HS-27A (cell line): Measurements from ENCODE around the gene KLHL33.
A peak's percentile ranks its signal among the peaks of the same experiment; 100 is the strongest.
"Not testable (repeated sequence)": the region's sequence is repeated elsewhere in the genome, so short reads cannot be mapped to it uniquely, and the experiment has no call there.

Experiments used
- DNase-seq: peaks from one replicate; pipeline ENCODE4 v3.0.0-alpha.2; 2012; ENCODE audit warnings: low read depth, missing footprints

The KLHL33 gene

GRCh38 chr14:20454516-20455354 is 18.8 kb upstream of the KLHL33 start, which contains the start of the genes APEX1 and OSGEP:
Gene APEX1, plus strand, starts transcription at chr14:20455226. Its CDS starts 420 bp downstream, at chr14:20455646.
Gene OSGEP, minus strand, starts transcription at chr14:20454812. Its CDS starts 129 bp downstream, at chr14:20454683.
- peak; percentile 99 for DNase-seq

GRCh38 chr14:20452831-20453230 is 16.9 kb upstream of the KLHL33 start:
- not testable (repeated sequence) for DNase-seq

GRCh38 chr14:20446889-20447288 is 10.9 kb upstream of the KLHL33 start:
- no peak for DNase-seq

- not testable (repeated sequence) for DNase-seq
Observed at GRCh38 chr14:20443650-20444049, 7.7 kb upstream of the KLHL33 start.

- no peak for DNase-seq
Observed at GRCh38 chr14:20441461-20441860, 5.5 kb upstream of the KLHL33 start.

GRCh38 chr14:20440882-20441281 is 4.9 kb upstream of the KLHL33 start:
- no peak for DNase-seq

GRCh38 chr14:20440465-20440864 is 4.5 kb upstream of the KLHL33 start:
- DNase-seq, result no peak

- DNase-seq, result no peak
Observed at GRCh38 chr14:20438664-20439063, 2.7 kb upstream of the KLHL33 start.

GRCh38 chr14:20436363-20436755 is 393 bp upstream of the KLHL33 start:
- peak; percentile 66 for DNase-seq

- DNase-seq, result no peak
Observed at GRCh38 chr14:20434701-20435581, 1.0 kb downstream of the KLHL33 start.

- DNase-seq, result no peak
Observed at GRCh38 chr14:20429801-20430669, 5.9 kb downstream of the KLHL33 start.

- no peak for DNase-seq
Observed at GRCh38 chr14:20428802-20429201, 7.2 kb downstream of the KLHL33 start.

- DNase-seq, result no peak
Observed at GRCh38 chr14:20428010-20428365, 8.0 kb downstream of the KLHL33 start.

- no peak for DNase-seq
Observed at GRCh38 chr14:20427231-20428009, 8.5 kb downstream of the KLHL33 start.

- DNase-seq, result no peak
Observed at GRCh38 chr14:20424851-20425250, 11.1 kb downstream of the KLHL33 start.

- no peak for DNase-seq
Observed at GRCh38 chr14:20422886-20423285, 13.1 kb downstream of the KLHL33 start.

- no peak for DNase-seq
Observed at GRCh38 chr14:20421267-20421666, 14.7 kb downstream of the KLHL33 start.

GRCh38 chr14:20419419-20419818 is 16.5 kb downstream of the KLHL33 start:
- DNase-seq, result no peak

- no peak for DNase-seq
Observed at GRCh38 chr14:20418501-20418909, 17.5 kb downstream of the KLHL33 start.

- no peak for DNase-seq
Observed at GRCh38 chr14:20417250-20418186, 18.4 kb downstream of the KLHL33 start.
